C4-2B (cell line): ENCODE data around the gene PPP1R1A.

ENCODE experiments used
- H3K27ac ChIP-seq: fragments of 450-650 bp; 2 replicates; pipeline ENCODE4 v1.5.1; 2017
- ZFX ChIP-seq: fragments of 450-650 bp; IDR thresholded peaks from 2 replicates; pipeline ENCODE4 v1.6.1; 2017
- TF ChIP-seq, protein P1 (sequence below): fragments of 450-650 bp; conservative IDR thresholded peaks from 2 replicates; pipeline ENCODE4 v1.5.1; 2017; ENCODE audit warnings: mild to moderate bottlenecking

The PPP1R1A gene

DNA sequence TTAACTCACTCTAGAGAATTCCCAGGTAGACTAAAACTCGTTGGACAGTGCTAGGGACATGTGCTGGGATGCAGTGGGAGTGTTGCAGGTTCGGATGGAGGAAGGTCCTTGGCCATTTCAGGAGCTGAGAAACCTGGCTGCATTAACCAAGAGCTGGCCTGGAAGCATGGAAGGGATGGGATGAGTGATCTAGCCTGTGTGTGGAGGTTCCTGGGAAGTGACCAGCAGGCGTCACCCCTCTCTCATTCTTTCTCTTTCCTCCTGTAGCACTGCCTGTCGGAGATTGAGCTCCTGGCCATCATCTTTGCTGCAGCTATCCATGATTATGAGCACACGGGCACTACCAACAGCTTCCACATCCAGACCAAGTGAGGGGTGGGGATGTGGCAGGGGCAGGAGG, 15.6 kb downstream of the PPP1R1A start:
- TF ChIP-seq ZFX = no peak
- TF ChIP-seq, protein P1, sequence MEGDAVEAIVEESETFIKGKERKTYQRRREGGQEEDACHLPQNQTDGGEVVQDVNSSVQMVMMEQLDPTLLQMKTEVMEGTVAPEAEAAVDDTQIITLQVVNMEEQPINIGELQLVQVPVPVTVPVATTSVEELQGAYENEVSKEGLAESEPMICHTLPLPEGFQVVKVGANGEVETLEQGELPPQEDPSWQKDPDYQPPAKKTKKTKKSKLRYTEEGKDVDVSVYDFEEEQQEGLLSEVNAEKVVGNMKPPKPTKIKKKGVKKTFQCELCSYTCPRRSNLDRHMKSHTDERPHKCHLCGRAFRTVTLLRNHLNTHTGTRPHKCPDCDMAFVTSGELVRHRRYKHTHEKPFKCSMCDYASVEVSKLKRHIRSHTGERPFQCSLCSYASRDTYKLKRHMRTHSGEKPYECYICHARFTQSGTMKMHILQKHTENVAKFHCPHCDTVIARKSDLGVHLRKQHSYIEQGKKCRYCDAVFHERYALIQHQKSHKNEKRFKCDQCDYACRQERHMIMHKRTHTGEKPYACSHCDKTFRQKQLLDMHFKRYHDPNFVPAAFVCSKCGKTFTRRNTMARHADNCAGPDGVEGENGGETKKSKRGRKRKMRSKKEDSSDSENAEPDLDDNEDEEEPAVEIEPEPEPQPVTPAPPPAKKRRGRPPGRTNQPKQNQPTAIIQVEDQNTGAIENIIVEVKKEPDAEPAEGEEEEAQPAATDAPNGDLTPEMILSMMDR = no peak
- H3K27ac ChIP-seq = no peak overlapping the region

DNA sequence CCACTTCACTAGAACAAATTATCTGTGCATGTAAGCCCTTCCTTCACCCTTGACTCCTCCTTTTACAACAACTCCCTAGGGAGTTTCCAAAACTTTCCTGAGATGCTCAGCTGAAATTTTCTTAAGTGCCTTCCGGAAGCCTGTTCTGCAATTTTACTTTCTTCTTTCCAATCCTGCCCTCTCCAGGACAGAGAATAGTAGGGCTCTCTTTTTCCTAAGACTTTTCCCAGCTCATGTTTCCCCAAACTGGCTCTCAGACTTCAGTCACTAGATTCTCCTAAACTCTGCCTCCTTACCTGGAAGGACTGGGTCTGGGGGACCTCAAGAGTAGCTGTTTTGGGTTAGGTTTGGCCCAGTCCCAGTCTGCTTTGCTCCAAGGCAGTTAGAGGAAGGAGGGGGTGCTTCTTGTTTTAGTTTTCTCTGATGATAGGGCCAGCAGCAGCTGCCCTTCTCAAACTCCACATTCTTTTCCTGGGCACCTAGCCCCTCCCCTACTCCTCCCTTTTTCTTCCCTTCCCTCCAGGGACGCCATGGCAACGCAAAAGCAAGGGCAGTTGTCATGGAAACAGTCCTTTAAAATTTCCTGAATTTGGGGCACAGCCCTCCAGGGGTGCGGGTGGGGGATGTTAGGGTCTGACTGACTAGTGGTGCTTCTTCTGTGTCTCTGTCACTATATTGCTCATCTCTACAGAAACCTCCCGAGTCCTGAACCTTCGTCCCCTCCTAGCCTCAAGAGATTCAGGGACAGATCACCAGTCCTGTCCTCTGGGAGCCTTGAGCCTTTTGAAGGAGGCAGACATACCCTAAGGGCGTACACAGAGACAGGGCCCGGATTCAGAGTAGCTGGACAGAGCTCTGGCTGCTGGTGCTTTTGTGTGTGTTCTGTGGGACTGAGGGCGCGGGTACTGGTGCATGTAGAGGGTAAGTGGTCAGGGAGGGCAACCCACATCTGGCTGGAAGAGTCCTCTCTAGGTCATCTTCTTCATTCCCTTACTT, 17.0 kb downstream of the PPP1R1A start:
- TF ChIP-seq, protein P1 = no peak
- no peak for TF ChIP-seq ZFX
- H3K27ac ChIP-seq = no peak overlapping the region

DNA sequence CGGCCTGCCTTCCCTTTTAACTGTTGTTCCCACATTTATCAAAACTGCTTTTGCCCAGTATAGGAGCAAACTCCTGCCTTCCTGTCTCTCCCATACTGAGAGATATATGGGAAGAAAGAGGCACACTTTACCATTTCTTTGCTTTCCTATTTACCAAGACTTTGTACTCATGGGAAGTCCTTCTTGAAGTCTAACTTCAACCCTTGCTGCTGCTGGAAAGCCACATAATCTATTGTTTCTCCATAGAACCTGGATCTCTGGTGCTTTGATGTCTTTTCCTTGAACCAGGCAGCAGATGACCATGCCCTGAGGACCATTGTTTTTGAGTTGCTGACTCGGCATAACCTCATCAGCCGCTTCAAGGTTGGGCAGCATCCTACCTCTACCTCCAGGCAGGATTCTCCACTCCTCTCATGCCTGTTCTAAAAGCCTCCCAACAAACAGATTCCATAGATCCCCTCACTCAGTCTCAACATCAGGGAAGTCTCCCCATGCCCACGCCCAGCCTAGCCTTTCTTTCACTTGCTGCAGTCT, 18.4 kb downstream of the PPP1R1A start:
- H3K27ac ChIP-seq = no peak overlapping the region
- TF ChIP-seq ZFX = no peak
- TF ChIP-seq, protein P1 = no peak

DNA sequence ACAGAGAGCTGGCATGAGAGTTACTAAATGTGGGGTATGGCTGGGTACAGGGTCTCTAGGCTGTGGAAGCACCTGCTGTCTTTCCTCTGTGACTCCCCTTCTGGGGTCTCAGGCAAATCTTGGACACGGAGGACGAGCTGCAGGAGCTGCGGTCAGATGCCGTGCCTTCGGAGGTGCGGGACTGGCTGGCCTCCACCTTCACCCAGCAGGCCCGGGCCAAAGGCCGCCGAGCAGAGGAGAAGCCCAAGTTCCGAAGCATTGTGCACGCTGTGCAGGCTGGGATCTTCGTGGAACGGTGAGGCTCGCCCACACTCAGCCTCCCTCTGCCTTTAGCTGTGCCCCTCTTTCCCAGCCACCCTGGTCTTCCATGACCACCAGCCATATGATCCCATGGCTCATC, 19.4 kb downstream of the PPP1R1A start:
- H3K27ac ChIP-seq = no peak overlapping the region
- TF ChIP-seq, protein P1 = no peak
- TF ChIP-seq ZFX = no peak

DNA sequence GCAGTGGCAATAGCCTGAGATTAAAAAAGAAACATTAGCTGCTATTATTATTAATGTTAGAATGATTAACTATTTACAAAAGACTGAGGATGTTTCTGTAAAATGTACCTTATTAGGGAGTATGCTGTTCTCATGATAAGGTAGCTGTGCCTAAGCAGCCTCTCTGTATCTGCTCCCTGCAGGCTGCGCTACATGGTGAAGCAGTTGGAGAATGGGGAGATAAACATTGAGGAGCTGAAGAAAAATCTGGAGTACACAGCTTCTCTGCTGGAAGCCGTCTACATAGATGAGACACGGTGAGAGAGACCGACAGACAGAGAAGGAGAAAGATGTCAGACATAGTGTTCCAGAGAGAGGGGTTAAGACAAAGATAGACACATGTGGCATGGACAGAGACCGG, 21.7 kb downstream of the PPP1R1A start:
- TF ChIP-seq, protein P1 = no peak
- TF ChIP-seq ZFX = no peak
- H3K27ac ChIP-seq = no peak overlapping the region

DNA sequence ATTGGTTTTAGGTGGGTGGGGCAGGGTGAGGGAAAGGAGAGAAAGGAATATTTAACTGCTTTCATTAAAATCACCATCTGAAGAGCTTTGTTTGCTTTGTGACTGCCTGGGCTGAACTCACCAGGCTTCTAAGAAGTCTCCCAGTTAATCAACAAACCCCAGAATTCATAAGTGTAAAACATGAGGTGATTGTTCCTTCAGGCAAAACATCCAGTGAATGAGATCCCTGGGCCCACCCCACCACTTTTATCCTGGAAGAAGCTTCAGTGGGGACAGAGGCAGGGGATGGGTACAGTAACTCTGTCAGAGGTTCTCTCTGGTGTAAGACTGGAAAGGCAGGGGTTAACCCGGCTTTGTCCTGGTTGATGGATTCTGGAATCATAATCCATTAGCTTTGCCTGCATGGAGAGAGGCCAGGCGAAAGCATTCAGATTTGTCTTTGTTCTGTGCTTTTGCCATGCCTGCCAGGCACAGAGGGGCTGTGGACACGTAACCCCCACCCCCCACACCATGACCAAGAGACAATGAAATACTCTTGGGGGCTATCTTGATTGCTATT, 22.4 kb downstream of the PPP1R1A start:
- H3K27ac ChIP-seq = no peak overlapping the region
- TF ChIP-seq, protein P1 = no peak
- TF ChIP-seq ZFX = no peak
